ENCODE measurements around the gene KCNJ16. TPM values are rescaled to one million over a fixed set of nuclear protein-coding genes. Genes with fewer than 3 reads are reported as not detected.

KCNJ16 gene
- total RNA-seq, 4 donors from 2014 or later: 1.00 TPM; not detected in 3

- no peaks in the 10 kb centered on the region for H3K4me1 ChIP-seq
- ATAC-seq (no peak), DNase-seq (no peak)
- TF ChIP-seq CTCF (IDR thresholded peaks at IDR 0.05 in 4 of 5, conservative IDR thresholded peaks at IDR 0.05 in 1 of 5) (no peak), POLR2A (IDR thresholded peaks at IDR 0.05) (no peak)
- in situ Hi-C loops (cut with MboI; ENCODE audit: low sequenced_read_pairs in 4 of 4) (no loop called here), intact Hi-C loops (cut with DNase I; ENCODE audit: low total_unique reads) (no loop called here)
- H3K9me3 ChIP-seq: no peaks in the 10 kb centered on the region
- no peak overlapping the region for H3K27ac ChIP-seq
- no peak overlapping the region for H3K4me3 ChIP-seq
- H3K36me3 ChIP-seq: no peaks in the 10 kb centered on the region
- no peaks in the 10 kb centered on the region for H3K27me3 ChIP-seq
These were observed 3.4 kb upstream of the KCNJ16 start for GRCh38 chr17:70071620-70072019.

- Histone ChIP-seq H3K4me1 (no peaks in the 10 kb centered on the region), H3K4me3 (no peak overlapping the region), H3K27me3 (no peaks in the 10 kb centered on the region), H3K36me3 (no peaks in the 10 kb centered on the region), H3K9me3 (no peaks in the 10 kb centered on the region), H3K27ac (no peak overlapping the region)
- no peak for TF ChIP-seq CTCF (IDR thresholded peaks at IDR 0.05 in 4 of 5, conservative IDR thresholded peaks at IDR 0.05 in 1 of 5)
- no peak for TF ChIP-seq POLR2A (IDR thresholded peaks at IDR 0.05)
- in situ Hi-C loops (cut with MboI; ENCODE audit: low sequenced_read_pairs in 4 of 4) (no loop called here), intact Hi-C loops (cut with DNase I; ENCODE audit: low total_unique reads) (no loop called here)
- DNase-seq: no peak
- no peak for ATAC-seq
These were observed 2.3 kb upstream of the KCNJ16 start for GRCh38 chr17:70072546-70073309.

GRCh38 chr17:70073310-70073709 lies 1.7 kb upstream of the KCNJ16 start:
- H3K27me3 ChIP-seq: no peaks in the 10 kb centered on the region
- no peak overlapping the region for H3K27ac ChIP-seq
- DNase-seq (no peak), ATAC-seq (no peak)
- H3K4me3 ChIP-seq: no peak overlapping the region
- H3K4me1 ChIP-seq: no peaks in the 10 kb centered on the region
- TF ChIP-seq POLR2A (IDR thresholded peaks at IDR 0.05): no peak
- intact Hi-C loops (cut with DNase I; ENCODE audit: low total_unique reads) (no loop called here), in situ Hi-C loops (cut with MboI; ENCODE audit: low sequenced_read_pairs in 4 of 4) (no loop called here)
- H3K36me3 ChIP-seq: no peaks in the 10 kb centered on the region
- no peaks in the 10 kb centered on the region for H3K9me3 ChIP-seq

GRCh38 chr17:70073799-70074198 lies 1.2 kb upstream of the KCNJ16 start:
- in situ Hi-C loops (cut with MboI; ENCODE audit: low sequenced_read_pairs in 4 of 4) (no loop called here), intact Hi-C loops (cut with DNase I; ENCODE audit: low total_unique reads) (no loop called here)
- Histone ChIP-seq H3K27ac (no peak overlapping the region), H3K4me3 (no peak overlapping the region), H3K9me3 (no peaks in the 10 kb centered on the region), H3K27me3 (no peaks in the 10 kb centered on the region), H3K36me3 (no peaks in the 10 kb centered on the region), H3K4me1 (no peaks in the 10 kb centered on the region)
- DNase-seq: no peak
- no peak for ATAC-seq
- TF ChIP-seq POLR2A (IDR thresholded peaks at IDR 0.05) (no peak), CTCF (IDR thresholded peaks at IDR 0.05 in 4 of 5, conservative IDR thresholded peaks at IDR 0.05 in 1 of 5) (no peak)

- Histone ChIP-seq H3K9me3 (no peaks in the 10 kb centered on the region), H3K4me1 (no peaks in the 10 kb centered on the region), H3K27me3 (no peaks in the 10 kb centered on the region), H3K36me3 (no peaks in the 10 kb centered on the region), H3K4me3 (no peak overlapping the region), H3K27ac (no peak overlapping the region)
- intact Hi-C loops (cut with DNase I; ENCODE audit: low total_unique reads) (no loop called here), in situ Hi-C loops (cut with MboI; ENCODE audit: low sequenced_read_pairs in 4 of 4) (no loop called here)
- TF ChIP-seq POLR2A (IDR thresholded peaks at IDR 0.05) (no peak), CTCF (IDR thresholded peaks at IDR 0.05 in 4 of 5, conservative IDR thresholded peaks at IDR 0.05 in 1 of 5) (no peak)
- DNase-seq (no peak), ATAC-seq (no peak)
These were observed 692 bp upstream of the KCNJ16 start for GRCh38 chr17:70074236-70074830.

Measured in gastrocnemius medialis (tissue), 4 donors.